Peyer's patch (tissue), 4 donors: ENCODE results near the gene ZNF135. TPM values are rescaled to one million over a fixed set of nuclear protein-coding genes. Genes with fewer than 3 reads are reported as not detected.

Source experiments
- DNase-seq, 3 donors: peaks; one replicate each; pipeline ENCODE4 v3.0.0-alpha.2; 2017 to 2019
- H3K27ac ChIP-seq, 4 donors: fragments of 200-600 bp; sonication (generic); one replicate each; pipeline ENCODE4 v1.5.1; 2016 to 2019
- H3K27me3 ChIP-seq, 2 donors: fragments of 200-600 bp; sonication (generic); one replicate each; pipeline ENCODE4 v1.5.1; 2019
- H3K36me3 ChIP-seq, 3 donors: fragments of 200-600 bp; sonication (generic); one replicate each; pipeline ENCODE4 v1.5.1; 2016 to 2019
- H3K4me1 ChIP-seq, 4 donors: fragments of 200-600 bp; sonication (generic); one replicate each; pipeline ENCODE4 v1.5.1; 2016 to 2019
- H3K4me3 ChIP-seq, 4 donors: fragments of 200-600 bp; sonication (generic); 1 replicate in 3 of 4; 2 replicates in 1 of 4; pipeline ENCODE4 v1.5.1; 2016 to 2019; ENCODE audit warnings: mild to moderate bottlenecking in 1 of 4
- H3K9me3 ChIP-seq, 4 donors: fragments of 200-600 bp; sonication (generic); one replicate each; pipeline ENCODE4 v1.5.1; 2016 to 2019; ENCODE audit warnings: mild to moderate bottlenecking in 1 of 4
- POLR2A ChIP-seq, 2 donors: fragments of 450-650 bp; IDR thresholded peaks; one replicate each; pipeline ENCODE4 v1.5.1; 2017; ENCODE audit warnings: antibody characterized with exemption in 2 of 2, mild to moderate bottlenecking in 2 of 2, moderate library complexity in 2 of 2
- total RNA-seq, 4 donors: library from RNA; depleted of rRNA; stranded (reverse); fragments of >200 nt; gene quantifications; one replicate each; pipeline ENCODE4 v1.1.0, GENCODE V29; 2016
- TF ChIP-seq, protein P1 (sequence below), 6 experiments: fragments of 450-650 bp in 4 of 6; fragments of 200-600 bp in 2 of 6; sonication (generic) in 1 of 6; IDR thresholded peaks; one replicate each; pipeline ENCODE4 v1.5.1; 2017 to 2019; ENCODE audit warnings: antibody characterized with exemption in 6 of 6, mild to moderate bottlenecking in 3 of 6, moderate library complexity in 1 of 6

Gene ZNF135
- total RNA-seq, 4 donors from 2014 or later: 1.2 to 6.6 (median 4.0) TPM

GRCh38 chr19:58056861-58057260 is 2.2 kb upstream of the ZNF135 start:
- H3K4me1 ChIP-seq: no peaks in the 10 kb centered on the region
- H3K9me3 ChIP-seq: peaks cover 0 to 30% (median 11%) of the 10 kb centered on the region in 4 donors
- no peak for TF ChIP-seq POLR2A (IDR thresholded peaks at IDR 0.05)
- TF ChIP-seq, protein P1, sequence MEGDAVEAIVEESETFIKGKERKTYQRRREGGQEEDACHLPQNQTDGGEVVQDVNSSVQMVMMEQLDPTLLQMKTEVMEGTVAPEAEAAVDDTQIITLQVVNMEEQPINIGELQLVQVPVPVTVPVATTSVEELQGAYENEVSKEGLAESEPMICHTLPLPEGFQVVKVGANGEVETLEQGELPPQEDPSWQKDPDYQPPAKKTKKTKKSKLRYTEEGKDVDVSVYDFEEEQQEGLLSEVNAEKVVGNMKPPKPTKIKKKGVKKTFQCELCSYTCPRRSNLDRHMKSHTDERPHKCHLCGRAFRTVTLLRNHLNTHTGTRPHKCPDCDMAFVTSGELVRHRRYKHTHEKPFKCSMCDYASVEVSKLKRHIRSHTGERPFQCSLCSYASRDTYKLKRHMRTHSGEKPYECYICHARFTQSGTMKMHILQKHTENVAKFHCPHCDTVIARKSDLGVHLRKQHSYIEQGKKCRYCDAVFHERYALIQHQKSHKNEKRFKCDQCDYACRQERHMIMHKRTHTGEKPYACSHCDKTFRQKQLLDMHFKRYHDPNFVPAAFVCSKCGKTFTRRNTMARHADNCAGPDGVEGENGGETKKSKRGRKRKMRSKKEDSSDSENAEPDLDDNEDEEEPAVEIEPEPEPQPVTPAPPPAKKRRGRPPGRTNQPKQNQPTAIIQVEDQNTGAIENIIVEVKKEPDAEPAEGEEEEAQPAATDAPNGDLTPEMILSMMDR (IDR thresholded peaks at IDR 0.05): no peak
- no peak overlapping the region for H3K27ac ChIP-seq
- DNase-seq: no peak
- no peak overlapping the region for H3K4me3 ChIP-seq
- no peaks in the 10 kb centered on the region for H3K27me3 ChIP-seq
- no peaks in the 10 kb centered on the region for H3K36me3 ChIP-seq

DNA sequence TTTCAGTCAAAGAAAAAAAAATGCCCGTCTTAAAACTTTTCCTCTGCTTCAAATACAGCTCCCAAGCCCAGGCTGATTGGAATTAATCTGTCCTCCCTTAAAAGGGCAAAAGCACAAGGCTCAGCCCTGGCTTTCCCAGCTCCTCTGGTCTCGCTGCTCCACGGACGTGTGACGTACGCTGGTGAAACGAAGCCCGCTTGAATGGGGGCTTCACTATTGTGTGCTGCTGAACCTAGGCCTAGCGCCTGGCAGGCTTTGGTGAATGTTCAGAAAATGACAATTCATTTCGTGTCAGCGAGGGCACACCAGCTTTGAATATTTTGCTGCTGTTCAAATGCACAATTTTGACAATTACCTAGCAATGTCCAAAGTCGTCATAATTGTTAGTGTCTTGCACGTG is 615 bp upstream of the ZNF135 start:
- Histone ChIP-seq H3K9me3 (peaks cover 0 to 31% (median 11%) of the 10 kb centered on the region in 4 donors), H3K27me3 (no peaks in the 10 kb centered on the region), H3K4me3 (peak overlapping the region in 2 of 4 donors; percentile 58 to 65), H3K36me3 (peaks cover 0 to 3% (median 0%) of the 10 kb centered on the region in 3 donors), H3K4me1 (no peaks in the 10 kb centered on the region), H3K27ac (peak overlapping the region in 3 of 4 donors; percentile 78 to 88 (median 88))
- no peak for TF ChIP-seq POLR2A (IDR thresholded peaks at IDR 0.05)
- TF ChIP-seq, protein P1 (IDR thresholded peaks at IDR 0.05): no peak
- DNase-seq: no peak

DNA sequence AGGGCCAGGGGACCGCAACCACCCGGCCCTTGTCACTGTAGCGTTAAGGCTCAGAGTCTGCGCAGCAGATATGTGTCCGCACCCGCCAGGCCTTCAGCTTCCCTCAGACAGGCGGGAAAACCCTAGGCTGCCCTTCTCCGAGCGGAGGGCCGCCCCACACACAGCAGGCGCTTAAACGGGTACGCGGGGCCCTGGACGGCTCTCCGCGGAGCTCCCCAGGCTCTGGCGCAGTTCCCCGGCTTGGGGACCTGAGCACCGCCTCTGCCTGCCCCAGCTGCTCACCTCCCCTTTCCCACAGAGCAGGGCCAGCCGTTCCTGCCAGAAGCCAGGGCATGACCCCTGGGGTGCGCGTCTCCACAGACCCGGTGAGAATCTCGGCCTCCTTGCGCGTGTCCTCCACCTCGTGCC is 593 bp downstream of the ZNF135 start:
- Histone ChIP-seq H3K9me3 (peaks cover 0 to 36% (median 11%) of the 10 kb centered on the region in 4 donors), H3K27me3 (no peaks in the 10 kb centered on the region), H3K36me3 (peaks cover 0 to 9% (median 0%) of the 10 kb centered on the region in 3 donors), H3K27ac (peak overlapping the region; percentile 75 to 88 (median 83)), H3K4me3 (peak overlapping the region; percentile 49 to 65 (median 55)), H3K4me1 (no peaks in the 10 kb centered on the region)
- no peak for DNase-seq
- TF ChIP-seq, protein P1 (IDR thresholded peaks at IDR 0.05): no peak
- TF ChIP-seq POLR2A (IDR thresholded peaks at IDR 0.05): no peak

- no peak for TF ChIP-seq POLR2A (IDR thresholded peaks at IDR 0.05)
- TF ChIP-seq, protein P1 (IDR thresholded peaks at IDR 0.05): no peak
- peaks cover 0 to 9% (median 0%) of the 10 kb centered on the region in 3 donors for H3K36me3 ChIP-seq
- H3K27me3 ChIP-seq: no peaks in the 10 kb centered on the region
- no peak overlapping the region for H3K27ac ChIP-seq
- peaks cover 0 to 37% (median 11%) of the 10 kb centered on the region in 4 donors for H3K9me3 ChIP-seq
- H3K4me3 ChIP-seq: peak overlapping the region in 1 of 4 donors; percentile 65
- no peaks in the 10 kb centered on the region for H3K4me1 ChIP-seq
- no peak for DNase-seq
These were observed 1.1 kb downstream of the ZNF135 start for GRCh38 chr19:58060231-58060630.

DNA sequence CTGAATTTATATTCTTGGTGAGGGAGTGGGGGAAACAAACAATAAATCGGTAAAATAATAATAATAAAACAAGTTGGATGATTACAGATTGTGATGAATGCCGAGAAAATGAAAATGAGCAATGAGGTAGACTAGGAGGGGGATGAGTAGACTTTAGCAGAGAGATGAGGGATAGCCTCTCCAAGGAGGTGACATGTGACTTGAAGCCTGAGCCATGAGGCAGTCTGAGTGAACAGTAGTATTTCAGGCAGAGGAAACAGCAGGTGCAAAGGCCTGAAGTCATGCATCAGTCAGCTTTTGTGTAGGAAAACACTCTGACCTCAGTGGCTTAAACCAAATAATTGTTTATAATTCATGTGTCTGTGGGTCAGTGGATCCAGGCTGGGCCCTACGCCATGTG is 4.6 kb downstream of the ZNF135 start:
- Histone ChIP-seq H3K4me1 (no peaks in the 10 kb centered on the region), H3K36me3 (peaks cover 0 to 37% (median 0%) of the 10 kb centered on the region in 3 donors), H3K27ac (no peak overlapping the region), H3K9me3 (peaks cover 0 to 67% (median 19%) of the 10 kb centered on the region in 4 donors), H3K27me3 (no peaks in the 10 kb centered on the region), H3K4me3 (no peak overlapping the region)
- DNase-seq: no peak
- TF ChIP-seq POLR2A (IDR thresholded peaks at IDR 0.05): no peak
- TF ChIP-seq, protein P1 (IDR thresholded peaks at IDR 0.05): no peak
